ENCODE data around the gene ZBTB17. TPM values are rescaled to one million over a fixed set of nuclear protein-coding genes. Genes with fewer than 3 reads are reported as not detected.
A peak's percentile ranks its signal among the peaks of the same experiment; 100 is the strongest.
"Not testable (repeated sequence)": the region's sequence is repeated elsewhere in the genome, so short reads cannot be mapped to it uniquely, and the experiment has no call there.

ZBTB17 gene
- 10 to 100 TPM in 1 of 3 donors, 1 to 10 TPM in 2; 6.1 to 21.4 (median 7.0) TPM for polyA plus RNA-seq

DNA sequence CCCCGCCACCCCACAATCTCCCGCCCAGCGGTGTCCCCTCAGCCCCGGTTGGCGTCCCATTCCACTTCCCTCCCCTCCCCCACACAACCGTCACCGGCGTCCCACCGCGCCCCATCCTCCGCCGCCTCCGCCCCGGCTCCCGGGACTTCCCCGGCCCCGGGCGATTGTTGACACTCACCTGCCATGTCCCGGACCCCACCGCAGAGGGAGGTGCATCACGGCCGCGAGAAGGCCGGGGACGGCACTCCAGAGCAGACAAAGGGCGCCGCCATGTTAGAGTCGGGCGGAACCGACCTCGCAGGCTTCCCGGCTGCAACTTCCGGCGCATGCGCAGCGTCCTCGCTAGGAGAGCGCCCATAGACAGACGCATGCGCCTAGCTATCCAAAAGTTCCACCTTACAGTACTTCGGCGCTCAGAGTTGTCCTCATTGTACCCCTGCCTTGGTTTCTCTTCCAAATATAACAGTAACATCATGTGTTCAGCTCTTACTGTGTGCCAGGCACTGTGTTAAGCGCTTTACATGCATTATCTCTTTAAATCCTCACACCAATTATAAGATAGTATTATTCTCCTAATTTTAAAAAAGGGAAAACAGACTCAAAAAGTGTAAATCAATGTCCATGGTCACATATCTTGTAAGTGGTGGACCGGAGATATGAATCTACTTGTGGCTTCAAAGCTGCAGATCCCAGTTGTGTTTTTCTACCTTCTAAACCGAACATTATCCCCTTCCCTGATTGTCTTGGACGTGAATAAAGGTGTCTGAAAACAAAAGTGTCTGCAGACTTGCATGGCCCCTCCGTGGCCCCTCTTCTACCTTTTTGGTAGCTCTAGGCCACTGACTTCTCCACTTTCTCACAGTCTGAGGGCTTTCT, at the start of gene ZBTB17:
Gene ZBTB17, minus strand, starts transcription at position 297 of the 876 bp plus-strand sequence. CDS start 27,606 bp downstream, outside the sequence.
- Mint-ChIP-seq H3K4me3 (peak within 1 kb of the TSS; percentile 81 to 92 (median 87)), H3K4me1 (peaks cover 26 to 30% of the 10 kb centered on the region in 2 donors), H3K27ac (peak within 1 kb of the TSS; percentile 86 to 94 (median 92)), H3K27me3 (ENCODE audit: low read depth in 3 of 3) (peaks cover 3 to 9% (median 6%) of the 10 kb centered on the region in 3 donors), H3K36me3 (peaks cover 3 to 16% (median 4%) of the 10 kb centered on the region in 3 donors), H3K9me3 (peaks cover 0 to 4% (median 0%) of the 10 kb centered on the region in 6 donors)
- peak; percentile 92 to 95 (median 94) for DNase-seq

DNA sequence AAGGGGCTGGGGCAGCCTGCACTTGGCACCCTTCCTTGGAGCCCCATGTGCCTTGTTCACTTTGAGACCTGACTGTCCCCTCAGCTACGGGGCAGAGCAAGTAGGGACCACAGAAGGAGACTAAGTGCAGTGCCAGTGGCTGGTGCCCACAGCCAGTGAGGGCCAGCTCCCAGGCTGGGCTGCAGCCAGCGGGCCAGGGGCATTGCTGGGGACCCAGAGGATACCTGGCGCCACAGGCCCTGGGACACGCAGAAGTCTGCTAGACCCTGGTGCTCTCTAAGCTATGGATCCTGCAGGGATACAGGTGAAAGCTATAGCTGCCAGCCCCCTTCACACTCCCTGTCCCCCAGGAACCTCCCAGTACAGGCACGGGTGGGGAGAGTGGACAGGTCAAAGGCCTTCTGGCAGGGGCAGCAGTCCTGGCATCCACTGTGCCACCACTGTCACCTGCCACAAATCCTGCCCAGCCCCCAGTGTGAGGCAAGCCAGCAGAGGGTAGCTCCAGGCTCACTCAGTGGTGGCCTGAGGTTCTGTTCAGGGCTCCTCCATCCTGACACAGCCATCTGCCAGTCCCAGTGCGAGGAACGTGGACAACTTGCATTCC, 47.3 kb upstream of the ZBTB17 start:
- H3K27ac Mint-ChIP-seq, result no peak overlapping the region
- no peaks in the 10 kb centered on the region for H3K36me3 Mint-ChIP-seq
- H3K4me3 Mint-ChIP-seq, result no peak overlapping the region
- H3K9me3 Mint-ChIP-seq, result no peaks in the 10 kb centered on the region
- DNase-seq, result no peak
- H3K27me3 Mint-ChIP-seq (ENCODE audit: low read depth in 3 of 3), result peaks cover 0 to 2% (median 1%) of the 10 kb centered on the region in 3 donors
- H3K4me1 Mint-ChIP-seq, result peaks cover 0 to 2% of the 10 kb centered on the region in 2 donors

DNA sequence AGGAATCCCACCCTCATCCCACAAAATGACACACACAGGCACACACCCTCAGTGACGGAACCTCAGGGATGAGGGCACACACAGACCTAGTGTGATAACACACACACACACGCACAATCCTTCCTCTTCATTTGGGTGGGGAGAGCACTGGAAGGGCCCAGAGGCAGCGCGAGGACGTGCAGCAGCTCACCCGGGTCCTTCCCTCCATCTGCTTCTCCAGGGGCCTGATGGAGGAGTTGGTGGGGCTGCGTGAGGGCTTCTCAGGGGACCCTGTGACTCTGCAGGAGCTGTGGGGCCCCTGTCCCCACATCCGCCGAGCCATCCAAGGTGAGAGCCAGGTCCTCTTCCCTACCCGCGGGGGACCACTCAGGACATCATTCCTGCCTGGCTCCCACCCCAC, 46.5 kb upstream of the ZBTB17 start:
- no peak for DNase-seq
- H3K9me3 Mint-ChIP-seq, result no peaks in the 10 kb centered on the region
- H3K36me3 Mint-ChIP-seq, result no peaks in the 10 kb centered on the region
- H3K4me1 Mint-ChIP-seq, result no peaks in the 10 kb centered on the region
- H3K27ac Mint-ChIP-seq, result no peak overlapping the region
- H3K27me3 Mint-ChIP-seq (ENCODE audit: low read depth in 3 of 3), result peaks cover 0 to 2% (median 1%) of the 10 kb centered on the region in 3 donors
- H3K4me3 Mint-ChIP-seq, result no peak overlapping the region

DNA sequence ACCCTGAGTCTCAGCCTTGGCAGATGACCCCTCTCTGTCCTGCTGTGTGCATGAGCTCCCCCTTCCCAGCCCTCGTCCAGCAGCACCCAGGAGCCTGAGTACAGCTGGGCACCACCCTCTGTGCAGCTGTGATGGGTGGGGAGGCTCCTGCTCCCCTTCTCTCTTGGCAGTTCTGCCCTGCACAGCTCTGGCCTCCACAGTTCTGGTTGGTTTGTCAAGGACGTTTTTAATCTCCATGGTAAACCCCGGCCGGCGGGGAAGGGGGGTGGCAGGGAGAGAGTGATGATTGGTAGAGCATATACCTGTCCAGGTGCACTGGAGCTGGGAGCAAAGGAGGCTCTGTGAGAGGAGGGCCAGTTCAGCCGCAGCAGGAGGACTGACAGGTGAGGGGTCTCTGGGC, 45.8 kb upstream of the ZBTB17 start, which contains the start of gene CLCNKA:
Gene CLCNKA, plus strand, starts transcription at position 356 of the 400 bp plus-strand sequence. CDS start 584 bp downstream, outside the sequence.
- Mint-ChIP-seq H3K4me3 (no peak within 1 kb of the TSS), H3K27ac (no peak within 1 kb of the TSS), H3K4me1 (no peaks in the 10 kb centered on the region), H3K36me3 (no peaks in the 10 kb centered on the region), H3K27me3 (ENCODE audit: low read depth in 3 of 3) (peaks cover 0 to 2% (median 1%) of the 10 kb centered on the region in 3 donors), H3K9me3 (no peaks in the 10 kb centered on the region)
- no peak for DNase-seq

DNA sequence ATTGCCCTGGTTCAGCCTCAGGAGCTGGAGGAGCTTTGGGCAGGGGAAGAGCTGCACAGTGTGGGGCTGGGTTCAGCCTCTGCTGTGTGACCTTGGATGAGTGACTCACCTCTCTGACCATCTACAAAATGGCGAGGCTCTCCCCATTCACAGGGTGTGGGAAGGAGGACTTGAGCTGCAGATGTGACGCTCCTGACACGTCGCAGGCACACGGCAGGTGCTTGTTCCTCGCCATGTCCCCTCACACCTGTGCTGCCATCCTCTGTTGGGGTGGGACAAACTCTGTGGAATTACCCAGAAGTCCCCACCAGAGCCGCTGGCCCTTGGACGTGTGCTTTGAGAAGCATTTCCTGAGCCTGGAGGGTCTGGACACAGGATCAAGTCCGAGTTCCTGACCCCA, 45.0 kb upstream of the ZBTB17 start:
- H3K4me3 Mint-ChIP-seq; H3K27me3 Mint-ChIP-seq (ENCODE audit: low read depth in 3 of 3); H3K36me3 Mint-ChIP-seq; DNase-seq; H3K4me1 Mint-ChIP-seq; H3K27ac Mint-ChIP-seq; H3K9me3 Mint-ChIP-seq: not testable (repeated sequence)

DNA sequence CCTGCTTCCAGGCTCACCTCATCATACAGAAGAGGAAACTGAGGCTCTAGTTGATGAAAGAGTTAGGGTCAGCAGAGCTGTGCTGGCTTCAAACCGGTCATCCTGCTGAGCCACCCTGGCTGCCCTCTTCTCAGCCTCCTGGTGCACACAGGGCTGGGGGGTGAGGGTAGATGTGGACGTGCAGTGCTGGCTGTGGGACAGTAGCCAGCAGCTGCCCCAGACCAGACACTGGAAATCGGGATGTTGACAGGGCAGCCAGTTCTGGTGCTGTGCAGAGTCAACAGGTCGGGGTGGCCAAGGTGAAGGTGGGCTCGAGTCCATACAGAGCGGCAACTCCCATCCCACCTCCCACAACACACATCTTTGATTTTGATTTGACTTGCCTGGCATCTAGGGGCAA, 44.4 kb upstream of the ZBTB17 start:
- Mint-ChIP-seq H3K9me3 (no peaks in the 10 kb centered on the region), H3K27me3 (ENCODE audit: low read depth in 3 of 3) (peaks cover 0 to 2% (median 1%) of the 10 kb centered on the region in 3 donors), H3K4me1 (no peaks in the 10 kb centered on the region), H3K27ac (no peak overlapping the region), H3K4me3 (no peak overlapping the region), H3K36me3 (no peaks in the 10 kb centered on the region)
- no peak for DNase-seq

DNA sequence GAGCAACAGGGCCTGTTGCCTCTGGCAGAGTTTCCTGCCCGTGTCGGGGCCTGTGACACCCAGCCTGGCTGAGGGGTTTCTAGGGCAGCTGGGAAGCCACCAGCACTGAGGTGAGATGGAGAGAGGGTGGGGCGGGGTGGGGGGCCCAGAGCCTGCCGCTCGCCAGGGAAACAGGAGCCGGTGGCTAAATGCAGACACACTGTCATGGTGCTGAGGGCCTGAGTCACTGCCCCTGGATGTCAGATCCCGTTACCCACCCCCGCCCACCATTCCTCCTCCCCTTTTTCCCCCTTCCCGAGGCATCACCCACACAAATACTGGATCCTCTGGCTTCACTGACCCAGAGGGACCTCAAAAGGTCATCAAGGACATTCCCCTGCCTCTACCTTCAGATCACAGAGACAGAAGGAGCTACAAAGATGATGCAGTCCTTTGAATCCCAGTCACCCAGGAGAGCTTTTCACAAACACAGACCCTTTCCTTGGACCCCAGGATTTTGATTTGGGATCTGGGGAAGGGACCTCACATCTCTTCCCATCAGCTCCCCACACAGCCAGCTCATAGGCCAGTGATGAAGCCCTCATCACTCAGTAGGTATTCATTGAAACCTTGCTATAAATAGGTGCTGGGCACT, 43.9 kb upstream of the ZBTB17 start:
- peaks cover 0 to 2% (median 1%) of the 10 kb centered on the region in 3 donors for H3K27me3 Mint-ChIP-seq (ENCODE audit: low read depth in 3 of 3)
- H3K4me3 Mint-ChIP-seq, result no peak overlapping the region
- no peak overlapping the region for H3K27ac Mint-ChIP-seq

DNA sequence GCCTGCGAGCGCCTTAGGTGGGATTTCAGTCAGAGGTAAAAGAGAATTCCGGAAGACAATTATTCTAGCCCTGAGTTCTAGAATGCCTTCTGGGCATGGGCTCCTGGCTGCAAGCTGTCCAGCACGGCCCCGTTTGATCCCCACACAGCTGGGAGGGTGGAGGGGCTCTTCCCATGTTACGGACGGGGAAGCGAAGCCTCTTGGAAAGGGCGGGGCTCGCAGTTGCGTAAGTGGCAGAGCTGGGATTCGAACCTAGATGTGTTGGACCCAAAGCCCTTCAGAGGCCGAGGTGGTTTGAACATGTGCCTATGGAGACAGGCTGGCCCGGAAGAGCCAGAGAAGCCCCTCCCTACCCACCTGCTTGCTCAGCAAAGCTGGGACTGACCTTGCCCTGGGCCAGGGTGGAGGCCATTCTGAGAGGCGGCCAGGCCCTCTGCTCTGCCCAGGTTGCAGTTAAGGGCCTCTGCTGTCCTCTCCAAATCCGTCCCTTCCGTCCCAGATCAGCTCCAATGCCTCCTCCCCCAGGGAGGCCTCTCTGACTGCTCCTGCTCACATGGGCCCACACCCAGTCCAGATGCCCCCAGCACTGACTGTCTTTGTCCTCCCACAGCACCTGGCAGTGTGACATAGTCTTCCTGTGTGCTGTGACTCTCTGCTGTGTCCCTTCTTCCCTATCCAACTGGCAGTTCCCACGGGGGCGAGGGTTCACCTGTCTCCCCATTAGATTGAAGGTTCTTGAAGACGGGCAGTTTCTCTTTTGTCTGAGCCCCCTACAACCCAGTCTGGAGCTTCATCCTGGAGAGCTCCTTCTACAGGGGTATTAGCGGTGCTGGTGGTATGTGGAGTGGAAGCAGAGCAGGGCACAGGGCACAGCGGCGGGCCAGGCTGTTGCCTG, 43.1 kb upstream of the ZBTB17 start:
- no peak overlapping the region for H3K27ac Mint-ChIP-seq
- peaks cover 0 to 1% (median under 1%) of the 10 kb centered on the region in 3 donors for H3K27me3 Mint-ChIP-seq (ENCODE audit: low read depth in 3 of 3)

More for the DNA sequence above, 43.9 kb upstream of the ZBTB17 start:
- H3K36me3 Mint-ChIP-seq, result no peaks in the 10 kb centered on the region
- no peaks in the 10 kb centered on the region for H3K4me1 Mint-ChIP-seq
- H3K9me3 Mint-ChIP-seq, result no peaks in the 10 kb centered on the region
- no peak for DNase-seq

DNA sequence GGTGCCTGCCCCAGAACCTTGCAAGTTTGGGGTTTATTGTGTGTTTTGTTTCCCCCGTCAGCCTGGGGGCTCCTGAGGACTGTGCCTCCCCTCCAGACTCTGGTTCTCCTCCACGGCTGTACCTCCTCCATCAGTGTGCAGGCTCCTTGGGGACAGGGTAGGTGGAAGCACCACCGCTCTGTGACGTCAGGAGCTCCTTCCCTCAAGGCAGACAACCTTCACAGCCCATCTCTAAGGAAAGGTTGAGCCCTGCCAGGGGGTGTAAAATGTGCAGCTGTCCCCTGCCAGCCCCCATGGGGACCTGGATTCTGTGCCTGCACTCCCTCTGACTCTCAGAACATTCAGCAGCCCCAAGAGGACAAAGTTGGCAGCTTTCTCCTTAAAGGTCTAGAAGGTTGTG, 42.4 kb upstream of the ZBTB17 start:
- Mint-ChIP-seq H3K4me1 (no peaks in the 10 kb centered on the region), H3K27ac (no peak overlapping the region), H3K9me3 (no peaks in the 10 kb centered on the region), H3K27me3 (ENCODE audit: low read depth in 3 of 3) (peaks cover 0 to 1% (median 0%) of the 10 kb centered on the region in 3 donors), H3K36me3 (no peaks in the 10 kb centered on the region), H3K4me3 (no peak overlapping the region)
- no peak for DNase-seq

More for the DNA sequence above, 43.1 kb upstream of the ZBTB17 start:
- H3K36me3 Mint-ChIP-seq, result no peaks in the 10 kb centered on the region
- no peaks in the 10 kb centered on the region for H3K9me3 Mint-ChIP-seq
- no peaks in the 10 kb centered on the region for H3K4me1 Mint-ChIP-seq
- H3K4me3 Mint-ChIP-seq, result no peak overlapping the region
- DNase-seq, result no peak

DNA sequence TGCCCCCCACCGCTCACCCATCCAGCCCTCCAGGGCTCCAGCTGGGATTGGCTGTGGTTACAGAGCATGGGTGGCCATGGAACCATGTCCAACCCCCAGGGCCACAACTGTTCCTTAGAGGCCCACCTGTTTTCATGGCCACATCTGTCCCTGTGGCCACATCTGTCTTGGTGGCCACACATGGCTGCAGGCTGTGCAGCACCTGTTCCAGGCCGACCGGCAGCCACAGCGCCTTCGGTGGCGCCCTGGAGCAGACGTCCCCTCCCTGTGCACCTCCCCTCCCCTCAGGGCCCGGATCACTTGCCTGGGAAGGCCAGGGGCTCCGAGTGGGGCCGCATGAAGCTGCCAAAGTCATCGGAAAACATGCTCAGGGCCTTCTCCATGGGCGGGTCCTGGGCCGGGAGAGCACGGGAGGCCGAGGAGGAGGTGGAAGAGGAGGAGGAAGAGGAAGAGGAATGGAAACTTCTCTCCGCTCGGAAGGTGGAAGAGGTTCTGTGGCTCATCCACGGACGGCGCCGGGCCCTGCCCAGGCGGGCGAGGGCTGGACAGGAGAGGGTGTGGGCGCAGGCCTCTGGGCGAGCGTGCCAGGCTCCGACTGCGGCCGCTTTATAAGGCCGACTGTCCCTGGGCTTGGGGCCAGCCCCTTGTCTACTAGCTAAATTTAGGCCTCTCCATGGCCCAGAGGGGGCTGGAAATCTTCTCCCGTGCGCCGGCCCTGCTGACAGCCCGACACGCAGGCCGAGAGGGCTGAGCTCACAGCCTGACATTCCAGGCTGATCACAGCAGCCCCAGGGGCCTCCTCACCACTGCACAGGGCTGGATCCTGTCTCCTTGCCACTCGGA, 41.8 kb upstream of the ZBTB17 start, which contains the start of gene HSPB7:
Gene HSPB7, minus strand, starts transcription at position 583 of the 843 bp plus-strand sequence. Its CDS starts 80 bp downstream, at position 503.
- Mint-ChIP-seq H3K4me3 (no peak within 1 kb of the TSS), H3K9me3 (no peaks in the 10 kb centered on the region), H3K36me3 (no peaks in the 10 kb centered on the region), H3K4me1 (peaks cover under 1% of the 10 kb centered on the region in 2 donors), H3K27ac (no peak within 1 kb of the TSS), H3K27me3 (ENCODE audit: low read depth in 3 of 3) (peaks cover 0 to 1% (median 0%) of the 10 kb centered on the region in 3 donors)
- no peak for DNase-seq

DNA sequence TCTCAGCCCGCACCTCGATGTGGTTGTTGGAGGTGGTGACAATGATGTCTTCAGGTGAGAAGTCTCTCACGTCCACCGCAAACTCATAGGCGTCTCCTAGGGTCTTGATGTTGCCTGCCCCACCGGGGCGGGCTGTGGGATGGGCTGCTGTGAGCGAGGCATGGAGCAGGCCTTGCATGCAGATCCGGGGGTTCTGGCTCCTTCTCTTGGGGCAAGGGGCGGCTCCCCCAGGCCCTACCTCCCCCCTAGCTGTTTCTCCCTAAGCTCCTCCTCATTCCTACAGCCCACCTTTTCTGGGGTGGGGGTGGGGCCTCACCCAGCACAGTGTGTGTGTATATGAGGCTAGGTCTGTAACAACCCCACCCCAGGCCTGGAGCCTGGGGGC, 41.2 kb upstream of the ZBTB17 start:
- H3K36me3 Mint-ChIP-seq, result no peaks in the 10 kb centered on the region
- peaks cover 6% of the 10 kb centered on the region in 2 donors for H3K4me1 Mint-ChIP-seq
- H3K27ac Mint-ChIP-seq, result no peak overlapping the region
- H3K4me3 Mint-ChIP-seq, result no peak overlapping the region
- no peaks in the 10 kb centered on the region for H3K9me3 Mint-ChIP-seq
- peaks cover 0 to 1% (median 0%) of the 10 kb centered on the region in 3 donors for H3K27me3 Mint-ChIP-seq (ENCODE audit: low read depth in 3 of 3)
- no peak for DNase-seq
